Central memory CD8-positive, alpha-beta T cell (primary cell): ENCODE data around the gene EBF4.
"Not testable (repeated sequence)": the region's sequence is repeated elsewhere in the genome, so short reads cannot be mapped to it uniquely, and the experiment has no call there.

ENCODE experiments used
- ATAC-seq: fragments of 150-1000 bp; cut with Tn5 transposase; replicated peaks from 2 replicates; pipeline ENCODE4 v1.10.0; 2022; ENCODE audit warnings: mild to moderate bottlenecking, moderate FRiP score, moderate number of reproducible peaks; ENCODE audit not compliant: poor library complexity, severe bottlenecking; ENCODE audit errors: extremely low read depth
- DNase-seq, 2 donors: peaks; one replicate each; pipeline ENCODE4 v3.0.0; 2021; ENCODE audit warnings: low spot score in 2 of 2
- H3K27ac Mint-ChIP-seq: one replicate; pipeline ENCODE4 v1.8.0; 2022; ENCODE audit warnings: low read depth, mild to moderate bottlenecking, moderate library complexity, mixed read lengths
- H3K27me3 Mint-ChIP-seq: one replicate; pipeline ENCODE4 v1.8.0; 2022; ENCODE audit warnings: mixed read lengths
- H3K36me3 Mint-ChIP-seq: one replicate; pipeline ENCODE4 v1.8.0; 2022; ENCODE audit warnings: mild to moderate bottlenecking, moderate library complexity, mixed read lengths; ENCODE audit not compliant: insufficient read depth
- H3K4me1 Mint-ChIP-seq: one replicate; pipeline ENCODE4 v1.8.0; 2022; ENCODE audit warnings: mixed read lengths
- H3K4me3 Mint-ChIP-seq: one replicate; pipeline ENCODE4 v1.8.0; 2022; ENCODE audit warnings: mild to moderate bottlenecking, moderate library complexity, mixed read lengths
- H3K9me3 Mint-ChIP-seq: one replicate; pipeline ENCODE4 v1.8.0; 2022; ENCODE audit warnings: mixed read lengths

Gene EBF4

DNA sequence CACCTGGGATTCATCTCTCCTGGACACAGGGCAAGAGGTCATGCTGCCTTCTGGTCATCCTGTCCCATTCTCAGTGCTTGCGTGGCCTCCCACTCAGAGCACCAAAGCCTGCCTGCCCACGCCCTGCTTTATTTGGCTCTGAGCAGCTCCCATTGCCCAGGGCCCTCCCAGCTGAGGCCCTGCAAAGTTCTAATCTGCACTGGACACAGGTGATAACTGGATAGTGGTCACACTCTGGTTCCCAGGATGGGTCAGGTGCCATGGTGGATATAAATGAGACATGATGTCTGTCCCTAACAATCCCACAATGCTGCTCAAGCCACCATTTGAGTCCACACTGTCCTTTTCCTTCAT is 68.3 kb downstream of the EBF4 start:
- H3K27me3 Mint-ChIP-seq: peaks cover 31% of the 10 kb centered on the region
- DNase-seq: no peak
- ATAC-seq: no peak
- H3K36me3 Mint-ChIP-seq: no peaks in the 10 kb centered on the region
- no peaks in the 10 kb centered on the region for H3K9me3 Mint-ChIP-seq
- peaks cover 10% of the 10 kb centered on the region for H3K4me1 Mint-ChIP-seq
- H3K4me3 Mint-ChIP-seq: no peak overlapping the region
- H3K27ac Mint-ChIP-seq: no peak overlapping the region

DNA sequence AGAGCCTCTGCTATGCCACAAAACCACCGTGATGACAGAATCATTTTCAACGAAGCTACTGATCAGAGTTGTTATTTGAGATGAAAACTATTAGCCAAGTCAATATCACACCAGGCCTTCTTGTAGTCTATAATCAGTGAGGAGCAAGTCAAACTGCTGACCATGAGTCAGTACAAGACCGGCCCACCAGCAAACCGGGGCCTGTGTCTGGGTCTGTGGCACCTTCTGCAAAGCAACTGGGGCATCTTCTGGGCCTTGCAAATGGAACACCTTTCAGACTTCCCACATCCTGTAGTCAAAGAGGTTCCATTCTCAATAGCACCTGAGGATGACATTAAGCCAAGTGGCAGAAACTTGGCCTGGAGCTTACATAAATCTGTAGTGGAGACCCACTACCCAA is 69.3 kb downstream of the EBF4 start:
- H3K4me3 Mint-ChIP-seq: no peak overlapping the region
- DNase-seq (no peak), ATAC-seq (no peak)
- H3K4me1 Mint-ChIP-seq: peaks cover under 1% of the 10 kb centered on the region
- peaks cover 23% of the 10 kb centered on the region for H3K27me3 Mint-ChIP-seq
- H3K27ac Mint-ChIP-seq: no peak overlapping the region
- no peaks in the 10 kb centered on the region for H3K9me3 Mint-ChIP-seq
- H3K36me3 Mint-ChIP-seq: no peaks in the 10 kb centered on the region

DNA sequence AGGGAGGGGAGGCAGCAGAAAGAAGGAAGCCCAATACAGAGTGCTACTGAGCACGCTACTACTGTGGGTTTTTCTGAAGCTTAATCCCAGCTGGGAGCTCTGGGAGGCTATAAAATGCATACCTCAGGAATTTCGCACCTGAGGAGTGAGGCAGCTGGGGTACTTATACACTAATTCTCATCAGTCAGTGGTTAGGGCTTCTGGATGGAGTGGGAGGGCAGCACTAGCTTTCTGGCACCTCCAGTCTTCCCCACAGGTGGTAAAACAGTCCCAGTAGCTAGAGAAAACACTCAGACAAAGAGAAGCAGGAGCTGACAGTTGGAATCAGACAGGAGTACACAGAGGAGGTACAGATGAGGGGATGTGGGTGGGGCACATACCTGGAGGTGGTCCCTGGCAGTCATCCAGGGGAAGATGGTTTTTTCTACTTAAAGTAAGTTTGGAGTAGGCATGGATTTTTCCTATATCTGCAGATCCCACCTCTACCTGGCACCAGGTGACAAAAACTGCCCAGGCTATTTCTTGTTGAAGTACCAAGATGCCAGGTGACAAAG is 70.1 kb downstream of the EBF4 start:
- DNase-seq (no peak), ATAC-seq (no peak)
- no peak overlapping the region for H3K27ac Mint-ChIP-seq
- H3K4me3 Mint-ChIP-seq: no peak overlapping the region
- no peaks in the 10 kb centered on the region for H3K9me3 Mint-ChIP-seq
- H3K36me3 Mint-ChIP-seq: no peaks in the 10 kb centered on the region
- peaks cover 27% of the 10 kb centered on the region for H3K27me3 Mint-ChIP-seq
- no peaks in the 10 kb centered on the region for H3K4me1 Mint-ChIP-seq

DNA sequence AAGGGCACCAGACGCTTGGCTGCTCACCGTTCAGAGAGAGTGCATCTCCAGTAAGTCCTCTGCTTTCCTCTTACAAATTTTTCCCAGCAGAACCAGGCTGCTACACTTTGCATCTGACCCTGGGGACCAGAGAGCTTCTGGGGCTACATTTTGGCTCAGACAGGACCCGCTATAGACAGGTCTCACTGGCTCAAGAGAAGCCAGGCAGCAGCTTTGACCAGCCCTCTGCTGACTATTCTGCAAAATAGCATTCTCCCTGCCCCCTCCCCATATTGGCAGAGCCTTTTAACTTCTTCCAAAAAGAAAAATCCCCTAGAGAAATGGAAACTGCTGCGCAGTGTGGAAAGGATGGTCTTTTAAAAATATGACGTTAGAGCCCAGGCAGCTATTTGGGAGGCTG is 70.6 kb downstream of the EBF4 start:
- H3K36me3 Mint-ChIP-seq: no peaks in the 10 kb centered on the region
- no peak overlapping the region for H3K4me3 Mint-ChIP-seq
- ATAC-seq (no peak), DNase-seq (no peak)
- H3K9me3 Mint-ChIP-seq: no peaks in the 10 kb centered on the region
- H3K27ac Mint-ChIP-seq: no peak overlapping the region
- H3K4me1 Mint-ChIP-seq: no peaks in the 10 kb centered on the region
- H3K27me3 Mint-ChIP-seq: peaks cover 28% of the 10 kb centered on the region

DNA sequence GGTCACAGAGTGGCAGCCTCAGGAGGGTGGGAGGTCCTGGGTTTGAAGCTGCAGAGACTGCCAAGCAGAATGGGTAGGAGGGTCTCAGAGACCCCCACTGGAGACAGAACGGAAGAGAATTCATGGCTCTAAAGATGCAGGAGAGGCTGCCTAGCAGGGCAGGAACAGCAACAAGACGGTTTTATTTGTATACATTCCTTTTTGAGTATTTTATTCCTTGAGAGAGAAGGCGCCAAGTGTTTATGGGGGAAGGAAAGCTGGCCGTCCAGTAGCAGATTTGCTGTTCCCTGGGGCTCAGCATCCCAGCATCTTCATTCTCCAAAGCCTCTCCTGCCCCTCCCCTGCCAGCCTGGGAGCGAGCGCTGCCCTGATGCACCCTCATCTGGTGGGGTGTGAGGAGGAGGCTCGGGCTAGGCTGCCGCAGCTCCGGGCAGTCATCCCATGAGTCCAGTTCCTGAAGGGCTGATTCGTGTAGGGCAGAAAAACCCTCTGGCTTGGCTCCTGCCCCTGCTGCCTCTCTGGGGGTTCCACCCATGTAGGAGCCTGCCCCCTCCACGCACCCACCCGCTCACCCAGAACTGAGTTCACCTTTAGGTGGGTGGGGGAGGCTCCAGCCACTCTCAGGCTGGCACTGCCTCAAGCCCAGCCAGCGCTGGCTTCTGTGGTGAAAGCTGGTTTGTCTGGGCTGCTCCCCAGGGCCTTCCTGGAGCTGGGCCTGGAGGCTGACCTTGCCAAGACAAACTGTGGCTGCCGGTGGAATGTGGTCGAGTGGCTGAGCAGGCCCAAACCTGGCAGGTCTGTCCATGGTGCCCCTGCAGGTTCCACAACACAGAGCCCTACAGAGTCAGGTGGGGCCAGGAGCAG is 75.4 kb downstream of the EBF4 start:
- peaks cover 42% of the 10 kb centered on the region for H3K27me3 Mint-ChIP-seq
- no peak overlapping the region for H3K4me3 Mint-ChIP-seq

DNA sequence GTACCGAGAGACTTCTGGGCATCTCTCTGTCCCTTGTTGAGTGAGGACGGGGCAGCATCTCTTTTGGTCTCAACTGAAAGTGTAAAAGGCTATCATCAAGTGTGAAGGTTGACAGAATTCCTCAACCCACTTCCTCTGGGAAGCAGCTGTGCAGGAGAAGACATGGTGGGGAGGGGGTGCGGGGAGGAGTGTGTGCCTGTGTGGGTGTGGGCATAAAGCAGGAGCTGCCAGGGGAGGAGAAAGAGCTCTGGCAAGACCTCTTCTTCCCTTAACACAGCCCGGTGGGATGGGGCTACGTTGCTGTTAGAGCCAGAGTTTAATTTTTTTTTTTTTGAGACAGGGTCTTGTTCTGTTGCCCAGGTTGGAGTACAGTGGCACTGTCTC is 76.0 kb downstream of the EBF4 start:
- ATAC-seq: no peak
- Mint-ChIP-seq H3K9me3 (no peaks in the 10 kb centered on the region), H3K27me3 (peaks cover 42% of the 10 kb centered on the region)

More for the DNA sequence above, 75.4 kb downstream of the EBF4 start:
- Mint-ChIP-seq H3K27ac (no peak overlapping the region), H3K4me1 (peaks cover 5% of the 10 kb centered on the region), H3K36me3 (no peaks in the 10 kb centered on the region), H3K9me3 (no peaks in the 10 kb centered on the region)
- ATAC-seq (no peak), DNase-seq (no peak)

DNA sequence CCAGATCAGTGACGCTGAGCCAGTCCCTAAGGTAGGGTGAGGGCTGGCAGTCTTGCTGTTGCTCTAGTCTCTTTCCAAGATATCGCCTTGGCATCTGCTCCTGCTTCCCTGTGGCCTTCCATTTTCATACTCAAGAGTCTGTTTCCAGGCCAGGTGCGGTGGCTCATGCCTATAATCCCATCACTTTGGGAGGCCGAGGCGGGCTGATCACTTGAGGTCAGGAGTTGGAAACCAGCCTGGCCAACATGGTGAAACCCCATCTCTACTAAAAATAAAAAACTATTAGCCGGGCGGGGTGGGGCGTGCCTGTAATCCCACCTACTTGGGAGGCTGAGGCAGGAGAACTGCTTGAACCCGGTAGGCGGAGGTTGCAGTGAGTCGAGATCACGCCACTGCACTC is 77.5 kb downstream of the EBF4 start:
- H3K36me3 Mint-ChIP-seq, ATAC-seq, H3K27ac Mint-ChIP-seq, H3K4me1 Mint-ChIP-seq, H3K9me3 Mint-ChIP-seq, H3K4me3 Mint-ChIP-seq, DNase-seq: not testable (repeated sequence)
- peaks cover 42% of the 10 kb centered on the region for H3K27me3 Mint-ChIP-seq

More for the DNA sequence above, 76.0 kb downstream of the EBF4 start:
- DNase-seq: no peak
- no peaks in the 10 kb centered on the region for H3K36me3 Mint-ChIP-seq
- peaks cover 5% of the 10 kb centered on the region for H3K4me1 Mint-ChIP-seq
- no peak overlapping the region for H3K4me3 Mint-ChIP-seq
- no peak overlapping the region for H3K27ac Mint-ChIP-seq

DNA sequence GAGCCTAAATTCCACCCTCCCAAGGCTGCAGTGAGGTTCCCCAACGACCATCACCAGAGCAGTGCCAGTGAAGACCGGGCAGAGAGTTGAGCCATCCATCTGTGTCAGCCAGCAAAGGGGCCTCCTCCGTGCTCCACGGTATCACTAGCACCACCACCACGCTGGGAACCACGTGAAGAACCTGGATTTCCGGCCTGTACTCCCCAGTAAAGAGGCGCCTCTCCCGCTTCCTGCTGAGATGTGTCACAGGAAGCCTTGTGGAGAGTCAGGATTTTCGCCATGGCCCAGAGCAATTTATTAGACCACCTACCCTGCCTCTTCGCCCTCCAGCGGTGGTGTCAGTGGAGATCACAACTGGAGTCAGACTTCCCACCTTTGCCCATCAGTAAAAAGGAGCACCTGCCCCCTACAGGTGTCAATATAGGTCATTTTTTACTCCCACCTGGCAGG is 79.1 kb downstream of the EBF4 start:
- Mint-ChIP-seq H3K9me3 (no peaks in the 10 kb centered on the region), H3K4me3 (no peak overlapping the region), H3K36me3 (no peaks in the 10 kb centered on the region), H3K27me3 (peaks cover 42% of the 10 kb centered on the region), H3K27ac (no peak overlapping the region), H3K4me1 (peaks cover 5% of the 10 kb centered on the region)
- no peak for ATAC-seq
- DNase-seq: no peak

DNA sequence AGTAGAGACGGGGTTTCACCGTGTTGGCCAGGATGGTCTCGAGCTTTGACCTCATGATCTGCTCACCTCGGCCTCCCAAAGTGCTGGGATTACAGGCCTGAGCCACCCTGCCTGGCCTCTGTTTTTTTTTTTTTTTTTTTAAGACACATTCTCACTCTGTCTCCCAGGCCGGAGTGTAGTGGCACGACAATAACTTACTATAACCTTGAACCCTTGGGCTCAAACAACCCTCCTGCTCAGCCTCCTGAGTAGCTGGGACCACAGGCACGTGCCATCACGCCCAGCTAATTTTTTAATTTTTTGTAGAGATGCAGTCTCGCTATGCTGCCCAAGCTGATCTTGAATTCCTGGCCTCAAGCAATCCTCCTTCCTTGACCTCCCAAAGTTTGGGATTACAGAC is 81.2 kb downstream of the EBF4 start:
- no peaks in the 10 kb centered on the region for H3K9me3 Mint-ChIP-seq
- ATAC-seq (no peak), DNase-seq (no peak)
- H3K4me3 Mint-ChIP-seq: no peak overlapping the region
- no peak overlapping the region for H3K27ac Mint-ChIP-seq
- H3K36me3 Mint-ChIP-seq: no peaks in the 10 kb centered on the region
- peaks cover 5% of the 10 kb centered on the region for H3K4me1 Mint-ChIP-seq
- H3K27me3 Mint-ChIP-seq: peaks cover 31% of the 10 kb centered on the region

DNA sequence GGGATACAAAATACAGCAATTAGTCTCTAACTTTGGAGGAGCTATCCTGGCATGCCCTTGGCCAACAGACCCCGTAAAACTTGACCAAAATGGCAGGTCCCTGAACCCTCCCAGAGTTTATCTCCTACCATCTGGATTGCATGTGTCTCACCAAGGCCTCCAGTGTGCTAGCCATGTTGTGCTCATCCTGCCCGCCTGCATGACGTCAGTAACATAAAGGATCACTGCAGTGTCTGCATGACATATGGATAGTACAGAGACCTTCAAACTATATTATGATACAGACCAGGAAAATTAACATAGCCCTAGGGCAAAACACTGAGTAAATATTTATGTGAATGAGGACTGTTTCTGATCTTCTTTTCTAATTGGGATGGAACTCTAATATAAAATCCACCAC is 82.6 kb downstream of the EBF4 start:
- H3K27ac Mint-ChIP-seq: no peak overlapping the region
- H3K36me3 Mint-ChIP-seq: no peaks in the 10 kb centered on the region
- H3K9me3 Mint-ChIP-seq: no peaks in the 10 kb centered on the region
- DNase-seq (no peak), ATAC-seq (no peak)
- H3K4me1 Mint-ChIP-seq: peaks cover 5% of the 10 kb centered on the region
- H3K27me3 Mint-ChIP-seq: peaks cover 26% of the 10 kb centered on the region
- H3K4me3 Mint-ChIP-seq: no peak overlapping the region

DNA sequence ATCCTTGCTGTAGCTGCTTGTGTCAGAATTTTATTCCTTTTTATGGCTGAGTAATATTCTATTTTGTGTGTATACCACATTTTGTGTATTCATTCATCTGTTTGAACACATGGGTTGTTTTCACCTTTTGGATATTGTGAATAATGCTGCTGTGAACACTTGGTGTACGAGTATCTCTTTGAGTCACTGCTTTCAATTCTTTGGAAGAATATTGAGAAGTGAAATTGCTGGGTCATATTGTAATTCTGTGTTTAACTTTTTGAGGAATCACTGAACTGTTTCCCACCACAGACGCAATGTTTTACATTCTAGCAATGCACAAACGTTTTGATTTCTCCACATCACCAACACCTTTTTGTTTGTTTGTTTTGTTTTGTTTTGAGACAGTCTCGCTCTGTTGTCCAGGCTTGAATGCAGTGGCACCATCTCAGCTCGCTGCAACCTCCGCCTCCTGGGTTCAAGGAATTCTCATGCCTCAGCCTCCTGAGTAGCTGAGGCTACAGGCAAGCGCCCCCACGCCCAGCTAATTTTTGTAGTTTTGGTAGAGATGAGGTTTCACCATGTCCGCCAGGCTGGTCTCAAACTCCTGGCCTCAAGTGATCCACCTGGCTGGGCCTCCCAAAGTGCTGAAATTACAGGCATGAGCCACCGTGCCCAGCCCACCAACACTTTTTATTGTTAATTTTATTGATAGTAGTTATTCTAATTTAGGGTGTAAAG is 86.2 kb downstream of the EBF4 start:
- no peaks in the 10 kb centered on the region for H3K4me1 Mint-ChIP-seq
- DNase-seq: no peak
- H3K4me3 Mint-ChIP-seq: no peak overlapping the region
- H3K27ac Mint-ChIP-seq: no peak overlapping the region
- no peaks in the 10 kb centered on the region for H3K36me3 Mint-ChIP-seq
- H3K9me3 Mint-ChIP-seq: no peaks in the 10 kb centered on the region
- ATAC-seq: no peak
- peaks cover 39% of the 10 kb centered on the region for H3K27me3 Mint-ChIP-seq

DNA sequence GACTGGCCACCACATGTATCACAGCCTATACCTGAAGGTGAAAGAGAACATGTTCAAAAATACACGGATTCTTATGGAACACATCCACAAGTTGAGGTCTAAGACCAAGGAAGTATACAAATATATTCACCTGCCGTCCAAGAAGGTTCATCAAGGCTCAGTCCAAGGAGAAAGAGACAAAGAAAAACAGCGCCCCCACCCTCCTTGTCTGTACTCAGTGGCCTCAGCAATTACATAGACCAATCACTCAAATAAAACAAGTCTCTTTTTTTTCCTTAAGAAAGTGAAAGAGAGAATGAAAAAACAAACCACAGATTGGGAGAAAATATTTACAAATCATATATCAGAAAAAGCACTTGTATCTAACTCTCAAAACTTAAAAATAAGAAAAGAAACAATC is 88.4 kb downstream of the EBF4 start:
- no peak for ATAC-seq

More for the DNA sequence above, 88.4 kb downstream of the EBF4 start:
- Mint-ChIP-seq H3K9me3 (no peaks in the 10 kb centered on the region), H3K27me3 (peaks cover 48% of the 10 kb centered on the region), H3K4me3 (no peak overlapping the region), H3K36me3 (no peaks in the 10 kb centered on the region), H3K4me1 (no peaks in the 10 kb centered on the region), H3K27ac (no peak overlapping the region)
- no peak for DNase-seq
